CD8-positive, alpha-beta memory T cell (primary cell): ENCODE data around the gene DHRS4. TPM values are rescaled to one million over a fixed set of nuclear protein-coding genes. Genes with fewer than 3 reads are reported as not detected.
"Not testable (repeated sequence)": the region's sequence is repeated elsewhere in the genome, so short reads cannot be mapped to it uniquely, and the experiment has no call there.

Experiments used
- CTCF ChIA-PET: fragments of 350-600 bp; sonication (Branson Sonifier 250); formaldehyde crosslinking; loops from one replicate; lab custom pipeline; 2021; ENCODE audit warnings: antibody characterized with exemption; lab: Charles Lee
- POLR2A ChIA-PET: fragments of 350-600 bp; sonication (Branson Sonifier 250); formaldehyde crosslinking; loops from one replicate; lab custom pipeline; 2021; ENCODE audit warnings: antibody characterized with exemption; lab: Charles Lee
- DNase-seq, 5 donors: peaks; one replicate each; pipeline versions ENCODE4 v3.0.0 to v3.0.0-alpha.2; 2020 to 2022; ENCODE audit warnings: mixed read lengths in 1 of 5
- H3K27ac ChIP-seq: one replicate; pipeline ENCODE4 v1.7.0; 2013; ENCODE audit warnings: low read depth, mild to moderate bottlenecking, low read length, moderate library complexity
- H3K27me3 ChIP-seq: 2 replicates; pipeline ENCODE4 v1.7.0; 2013; ENCODE audit warnings: low read length, mild to moderate bottlenecking; ENCODE audit not compliant: insufficient read depth, poor library complexity, severe bottlenecking
- H3K36me3 ChIP-seq: 2 replicates; pipeline ENCODE4 v1.7.0; 2013; ENCODE audit warnings: mild to moderate bottlenecking, low read length, moderate library complexity; ENCODE audit not compliant: insufficient read depth
- H3K4me1 ChIP-seq: 2 replicates; pipeline ENCODE4 v1.7.0; 2013; ENCODE audit warnings: mild to moderate bottlenecking, low read length, moderate library complexity; ENCODE audit not compliant: insufficient read depth
- H3K4me3 ChIP-seq: 2 replicates; pipeline ENCODE4 v1.7.0; 2013; ENCODE audit warnings: mild to moderate bottlenecking, low read length
- H3K9me3 ChIP-seq: 2 replicates; pipeline ENCODE4 v1.7.0; 2013; ENCODE audit warnings: mild to moderate bottlenecking, low read length
- H3K27ac Mint-ChIP-seq, 8 donors: one replicate each; pipeline ENCODE4 v1.8.0; 2020 to 2021; ENCODE audit warnings: mixed read lengths in 8 of 8, mild to moderate bottlenecking in 6 of 8, inconsistent platforms in 3 of 8, moderate library complexity in 3 of 8
- H3K27me3 Mint-ChIP-seq, 2 donors: one replicate each; pipeline ENCODE4 v1.8.0; 2020 to 2021; ENCODE audit warnings: mixed read lengths in 2 of 2, mild to moderate bottlenecking in 1 of 2, moderate library complexity in 1 of 2
- H3K36me3 Mint-ChIP-seq, 3 donors: one replicate each; pipeline ENCODE4 v1.8.0; 2020 to 2021; ENCODE audit warnings: mixed read lengths in 3 of 3, inconsistent platforms in 1 of 3, mild to moderate bottlenecking in 1 of 3
- H3K4me1 Mint-ChIP-seq, 3 donors: one replicate each; pipeline ENCODE4 v1.8.0; 2020 to 2021; ENCODE audit warnings: mixed read lengths in 3 of 3, inconsistent platforms in 1 of 3, mild to moderate bottlenecking in 1 of 3
- H3K4me3 Mint-ChIP-seq, 7 donors: one replicate each; pipeline ENCODE4 v1.8.0; 2020 to 2021; ENCODE audit warnings: mixed read lengths in 7 of 7, mild to moderate bottlenecking in 6 of 7, moderate library complexity in 4 of 7, inconsistent platforms in 2 of 7
- H3K9me3 Mint-ChIP-seq, 5 donors: one replicate each; pipeline ENCODE4 v1.8.0; 2020 to 2022; ENCODE audit warnings: mixed read lengths in 5 of 5, mild to moderate bottlenecking in 3 of 5, moderate library complexity in 2 of 5, inconsistent platforms in 1 of 5
- polyA plus RNA-seq: library from polyadenylated mRNA; unstranded; fragments of 300-500 nt; fragmentation: Illumina TruSeq; gene quantifications from one replicate; pipeline ENCODE4 v1.2.3, GENCODE V29; 2021
- total RNA-seq, 2 experiments: library from RNA; stranded (reverse); gene quantifications; one replicate each; pipeline ENCODE4 v1.2.3, GENCODE V29; 2021

Gene DHRS4
- total and polyA plus RNA-seq, 3 experiments from 2014 or later: 24.0 to 42.0 (median 25.2) TPM

DNA sequence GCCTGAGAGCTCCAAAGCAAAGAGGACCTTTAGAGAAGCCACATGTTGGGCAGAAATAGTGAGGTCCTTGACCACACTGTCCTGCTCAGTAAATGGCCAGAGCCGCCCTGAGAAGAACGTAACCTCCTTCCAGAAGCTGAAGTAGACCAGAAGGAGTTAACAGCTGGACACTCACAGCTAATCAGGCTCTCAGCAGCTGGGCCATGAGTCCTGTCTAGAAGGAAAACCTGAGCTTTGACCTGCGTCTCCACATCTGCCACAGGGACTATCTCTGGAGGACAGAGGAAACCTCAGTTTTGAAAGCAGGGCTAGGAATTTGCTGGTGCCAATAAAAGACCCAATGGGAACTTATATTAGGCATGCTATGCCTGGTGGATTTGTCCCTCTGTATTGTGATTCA, 12.3 kb upstream of the DHRS4 start:
- Histone ChIP-seq H3K4me1 (no peaks in the 10 kb centered on the region), H3K27ac (no peak overlapping the region), H3K4me3 (no peak overlapping the region), H3K9me3 (no peaks in the 10 kb centered on the region), H3K27me3 (no peaks in the 10 kb centered on the region), H3K36me3 (no peaks in the 10 kb centered on the region)
- H3K27ac Mint-ChIP-seq: no peak overlapping the region
- H3K4me1 Mint-ChIP-seq: peaks cover 0 to 12% (median 9%) of the 10 kb centered on the region in 3 donors
- H3K27me3 Mint-ChIP-seq: peaks cover 0 to 2% of the 10 kb centered on the region in 2 donors
- DNase-seq: no peak
- H3K9me3 Mint-ChIP-seq: no peaks in the 10 kb centered on the region
- ChIA-PET POLR2A (no interaction called here), CTCF (interaction anchor here (1.2 kb wide), 1 partner anchor 352 kb away, joined by 3 read pairs; no protein-coding TSS in a partner anchor)
- H3K36me3 Mint-ChIP-seq: peaks cover 0 to 26% (median 11%) of the 10 kb centered on the region in 3 donors
- no peak overlapping the region for H3K4me3 Mint-ChIP-seq

GRCh38 chr14:23941669-23942068, 11.9 kb upstream of the DHRS4 start:
- no peaks in the 10 kb centered on the region for H3K9me3 ChIP-seq
- peaks cover 0 to 2% of the 10 kb centered on the region in 2 donors for H3K27me3 Mint-ChIP-seq
- no peak overlapping the region for H3K27ac Mint-ChIP-seq
- POLR2A ChIA-PET: no interaction called here
- CTCF ChIA-PET: interaction anchor here (1.2 kb wide), 1 partner anchor 353 kb away, joined by 3 read pairs; no protein-coding TSS in a partner anchor
- no peaks in the 10 kb centered on the region for H3K9me3 Mint-ChIP-seq
- no peaks in the 10 kb centered on the region for H3K27me3 ChIP-seq
- peaks cover 0 to 16% (median 13%) of the 10 kb centered on the region in 3 donors for H3K4me1 Mint-ChIP-seq
- H3K4me1 ChIP-seq: no peaks in the 10 kb centered on the region
- peaks cover 0 to 26% (median 11%) of the 10 kb centered on the region in 3 donors for H3K36me3 Mint-ChIP-seq
- no peak overlapping the region for H3K4me3 ChIP-seq
- no peaks in the 10 kb centered on the region for H3K36me3 ChIP-seq
- DNase-seq: no peak
- H3K4me3 Mint-ChIP-seq: no peak overlapping the region
- no peak overlapping the region for H3K27ac ChIP-seq

GRCh38 chr14:23942587-23942986, 11.0 kb upstream of the DHRS4 start:
- ChIA-PET CTCF (interaction anchor here (1.2 kb wide), 1 partner anchor 310 kb away, joined by 3 read pairs; no protein-coding TSS in a partner anchor), POLR2A (no interaction called here)
- Mint-ChIP-seq H3K4me1 (peaks cover 0 to 24% (median 20%) of the 10 kb centered on the region in 3 donors), H3K4me3 (no peak overlapping the region), H3K9me3 (no peaks in the 10 kb centered on the region), H3K27ac (no peak overlapping the region), H3K36me3 (peaks cover 0 to 26% (median 11%) of the 10 kb centered on the region in 3 donors), H3K27me3 (peaks cover 0 to 2% of the 10 kb centered on the region in 2 donors)
- Histone ChIP-seq H3K36me3 (no peaks in the 10 kb centered on the region), H3K4me1 (no peaks in the 10 kb centered on the region), H3K9me3 (no peaks in the 10 kb centered on the region), H3K27me3 (no peaks in the 10 kb centered on the region), H3K27ac (no peak overlapping the region), H3K4me3 (no peak overlapping the region)
- no peak for DNase-seq

DNA sequence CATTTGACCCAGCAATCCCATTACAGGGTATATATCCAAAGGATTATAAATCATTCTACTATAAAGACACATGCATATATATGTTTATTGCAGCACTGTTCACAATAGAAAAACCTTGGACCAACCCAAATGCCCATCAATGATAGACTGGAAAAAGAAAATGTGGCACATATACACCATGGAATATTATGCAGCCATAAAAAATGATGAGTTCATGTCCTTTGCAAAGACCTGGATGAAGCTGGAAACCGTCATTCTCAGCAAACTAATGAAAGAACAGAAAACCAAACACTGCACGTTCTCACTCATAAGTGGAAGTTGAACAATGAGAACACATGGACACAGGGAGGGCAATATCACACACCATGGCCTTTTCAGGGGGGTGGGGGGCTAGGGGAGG, 4.5 kb upstream of the DHRS4 start:
- H3K27ac ChIP-seq, H3K9me3 Mint-ChIP-seq, H3K27me3 Mint-ChIP-seq, H3K4me1 ChIP-seq, H3K4me3 Mint-ChIP-seq, H3K4me3 ChIP-seq, DNase-seq, H3K27me3 ChIP-seq, H3K27ac Mint-ChIP-seq, POLR2A ChIA-PET, H3K9me3 ChIP-seq, CTCF ChIA-PET, H3K36me3 ChIP-seq: not testable (repeated sequence)
- H3K4me1 Mint-ChIP-seq: peaks cover 9 to 54% (median 51%) of the 10 kb centered on the region in 3 donors
- peaks cover 0 to 13% (median 3%) of the 10 kb centered on the region in 3 donors for H3K36me3 Mint-ChIP-seq

DNA sequence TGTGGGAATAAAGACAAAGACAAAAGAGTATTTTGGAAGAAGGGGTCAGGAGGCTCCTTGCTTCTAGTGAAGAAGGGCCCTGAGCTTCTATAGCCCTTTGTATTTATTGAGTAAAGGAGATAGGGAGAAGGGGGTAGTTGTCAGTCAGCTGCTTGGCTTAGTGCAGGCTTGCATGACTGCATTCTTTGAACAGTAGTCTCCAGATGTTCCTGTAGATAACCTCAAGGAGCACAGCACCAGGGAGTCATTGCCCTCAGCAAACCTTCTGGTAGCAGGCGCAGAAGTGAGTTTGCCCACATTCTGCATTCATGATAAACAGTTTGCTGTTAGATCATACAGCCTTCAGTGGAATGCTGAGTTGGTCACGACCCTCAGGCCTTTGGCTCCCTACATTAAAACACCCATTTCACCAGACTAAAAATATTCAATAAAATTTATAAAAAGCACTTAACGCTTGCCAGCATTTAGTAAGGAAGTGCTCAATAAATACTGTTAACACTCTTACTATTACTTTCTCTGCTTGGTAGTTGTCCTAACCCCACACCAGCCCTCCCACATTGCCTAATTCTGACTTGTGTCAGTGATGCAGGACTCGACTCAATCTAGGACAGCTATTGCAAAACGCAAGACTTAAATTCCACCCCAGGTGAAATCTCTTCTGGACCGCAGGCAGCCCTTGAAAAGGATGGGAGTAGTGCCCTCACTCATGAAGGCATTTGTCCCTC, 3.0 kb upstream of the DHRS4 start:
- no peaks in the 10 kb centered on the region for H3K36me3 ChIP-seq
- H3K27me3 Mint-ChIP-seq: no peaks in the 10 kb centered on the region
- H3K27me3 ChIP-seq: no peaks in the 10 kb centered on the region
- no peak overlapping the region for H3K4me3 ChIP-seq
- POLR2A ChIA-PET: no interaction called here
- H3K4me1 ChIP-seq: peaks cover 16% of the 10 kb centered on the region
- no peak overlapping the region for H3K27ac Mint-ChIP-seq
- no peak for DNase-seq
- peaks cover 0 to 13% (median 7%) of the 10 kb centered on the region in 3 donors for H3K36me3 Mint-ChIP-seq
- H3K9me3 Mint-ChIP-seq: peaks cover 0 to 6% (median 0%) of the 10 kb centered on the region in 5 donors
- no peak overlapping the region for H3K27ac ChIP-seq
- H3K9me3 ChIP-seq: no peaks in the 10 kb centered on the region
- CTCF ChIA-PET: interaction anchor here (1.1 kb wide), 1 partner anchor 319 kb away, joined by 4 read pairs; no protein-coding TSS in a partner anchor
- H3K4me3 Mint-ChIP-seq: no peak overlapping the region
- peaks cover 15 to 59% (median 54%) of the 10 kb centered on the region in 3 donors for H3K4me1 Mint-ChIP-seq

GRCh38 chr14:23951136-23951466, 2.5 kb upstream of the DHRS4 start:
- peaks cover under 1 to 13% (median 12%) of the 10 kb centered on the region in 3 donors for H3K36me3 Mint-ChIP-seq
- peaks cover 15 to 53% (median 49%) of the 10 kb centered on the region in 3 donors for H3K4me1 Mint-ChIP-seq
- CTCF ChIA-PET: interaction anchor here (1.1 kb wide), 1 partner anchor 319 kb away, joined by 4 read pairs; no protein-coding TSS in a partner anchor
- H3K9me3 Mint-ChIP-seq, H3K4me3 ChIP-seq, H3K27me3 ChIP-seq, DNase-seq, POLR2A ChIA-PET, H3K27me3 Mint-ChIP-seq, H3K4me3 Mint-ChIP-seq, H3K27ac ChIP-seq, H3K36me3 ChIP-seq, H3K9me3 ChIP-seq: not testable (repeated sequence)
- H3K27ac Mint-ChIP-seq: peak overlapping the region in 1 of 8 donors; percentile 52
- peaks cover 16% of the 10 kb centered on the region for H3K4me1 ChIP-seq

DNA sequence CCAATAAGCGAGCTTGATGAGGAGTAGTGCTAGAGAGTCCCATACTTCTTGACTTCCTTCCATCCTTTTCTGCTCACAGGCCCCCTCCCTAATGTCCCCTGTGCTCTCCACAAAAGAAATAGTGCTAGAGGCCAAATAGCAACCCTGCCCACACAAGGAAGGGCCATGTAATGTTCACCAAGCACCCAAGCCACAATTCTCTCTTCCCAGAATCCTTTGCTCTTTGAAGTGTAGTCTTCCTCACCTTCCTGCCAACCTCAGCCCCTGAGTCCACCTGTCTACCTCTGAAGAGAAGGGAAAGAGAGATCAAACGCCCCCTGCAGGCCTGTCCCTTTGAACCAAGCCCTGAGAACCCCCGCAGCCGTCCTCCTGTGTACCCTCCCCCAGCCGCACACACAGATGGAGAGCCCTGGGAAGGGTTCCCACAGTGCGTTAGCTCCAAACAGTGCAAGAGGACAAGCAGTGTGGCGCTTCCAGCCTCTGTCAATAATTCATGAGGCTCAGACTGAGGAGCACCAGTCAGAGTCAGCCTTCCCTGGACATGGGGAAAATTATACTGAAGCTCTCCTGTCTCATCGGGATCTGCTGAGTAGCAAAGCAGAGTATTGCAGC, 1.9 kb upstream of the DHRS4 start:
- no peaks in the 10 kb centered on the region for H3K27me3 ChIP-seq
- H3K4me3 ChIP-seq: no peak overlapping the region
- H3K36me3 ChIP-seq: no peaks in the 10 kb centered on the region
- Mint-ChIP-seq H3K36me3 (peaks cover 3 to 15% (median 13%) of the 10 kb centered on the region in 3 donors), H3K27me3 (no peaks in the 10 kb centered on the region), H3K27ac (peak overlapping the region in 5 of 8 donors; percentile 52 to 81 (median 70)), H3K4me3 (peak overlapping the region in 5 of 7 donors; percentile 5 to 78 (median 29)), H3K4me1 (peaks cover 15 to 47% (median 43%) of the 10 kb centered on the region in 3 donors), H3K9me3 (peaks cover 0 to 6% (median 0%) of the 10 kb centered on the region in 5 donors)
- DNase-seq: no peak
- no peak overlapping the region for H3K27ac ChIP-seq
- ChIA-PET CTCF (interaction anchor here (1.1 kb wide), 1 partner anchor 320 kb away, joined by 4 read pairs; no protein-coding TSS in a partner anchor), POLR2A (no interaction called here)
- peaks cover 16% of the 10 kb centered on the region for H3K4me1 ChIP-seq
- no peaks in the 10 kb centered on the region for H3K9me3 ChIP-seq

DNA sequence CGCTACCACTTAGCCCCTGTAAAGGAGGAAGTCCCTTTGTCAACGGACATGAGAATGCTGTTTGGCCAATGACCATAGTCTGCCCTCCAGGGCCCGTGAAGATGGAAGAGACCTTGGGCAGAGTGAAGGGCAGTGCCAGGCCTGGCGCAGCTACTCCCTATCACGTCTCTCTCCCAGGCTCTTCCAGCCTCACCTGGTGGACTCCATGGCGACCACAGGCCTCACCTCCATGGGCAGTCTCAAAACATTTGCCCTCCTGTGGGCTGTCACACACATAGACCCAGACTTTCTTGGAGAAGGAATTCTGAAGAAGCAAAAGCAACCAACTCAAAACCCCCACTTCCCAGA, 480 bp upstream of the DHRS4 start:
- H3K27me3 ChIP-seq, H3K36me3 ChIP-seq, H3K9me3 ChIP-seq, DNase-seq, H3K9me3 Mint-ChIP-seq, H3K27me3 Mint-ChIP-seq: not testable (repeated sequence)
- CTCF ChIA-PET: interaction anchor here (1.1 to 2.4 kb wide), 5 partner anchors 20 to 364 kb away, joined by 3 to 13 read pairs (median 6); partner anchors contain the start of gene PSME1
- H3K4me1 ChIP-seq: peaks cover 16% of the 10 kb centered on the region
- peak overlapping the region; percentile 76 to 97 (median 90) for H3K27ac Mint-ChIP-seq
- peaks cover 15 to 38% (median 32%) of the 10 kb centered on the region in 3 donors for H3K4me1 Mint-ChIP-seq
- H3K4me3 Mint-ChIP-seq: peak overlapping the region; percentile 95 to 100 (median 96)
- H3K27ac ChIP-seq: peak overlapping the region; percentile 71
- H3K36me3 Mint-ChIP-seq: peaks cover 5 to 24% (median 13%) of the 10 kb centered on the region in 3 donors
- H3K4me3 ChIP-seq: peak overlapping the region; percentile 87
- POLR2A ChIA-PET: interaction anchor here (1.0 kb wide), 1 partner anchor 162 kb away, joined by 3 read pairs; no protein-coding TSS in a partner anchor
